HepG2 (cell line): ENCODE results near the gene PSMB11. TPM values are rescaled to one million over a fixed set of nuclear protein-coding genes. Genes with fewer than 3 reads are reported as not detected.

Source experiments
- ERF ChIP-seq: IDR thresholded peaks from 2 replicates; pipeline ENCODE4 v1.6.1; 2018; ENCODE audit warnings: missing biosample characterization, missing genetic modification reagents
- HNRNPK ChIP-seq: fragments of 200-400 bp; formaldehyde crosslinking; IDR thresholded peaks from 2 replicates; pipeline ENCODE4 v1.6.1; 2018; ENCODE audit warnings: low read length, low read depth, moderate library complexity, mild to moderate bottlenecking; ENCODE audit not compliant: poor library complexity, severe bottlenecking
- NR2F1 ChIP-seq, 2 experiments: fragments of 450-650 bp in 1 of 2; formaldehyde crosslinking in 1 of 2; IDR thresholded peaks; 2 replicates each; pipeline versions ENCODE4 v1.5.0 to v1.6.1; 2016 to 2020; ENCODE audit warnings: mild to moderate bottlenecking in 1 of 2, missing compliant biosample characterization in 1 of 2, missing genetic modification reagents in 1 of 2, moderate library complexity in 1 of 2
- POLR2AphosphoS2 ChIP-seq: IDR thresholded peaks from 2 replicates; pipeline ENCODE4 v1.6.1; 2011; ENCODE audit warnings: low read depth, low read length, improper control_type of control experiment
- RCOR2 ChIP-seq: IDR thresholded peaks from 2 replicates; pipeline ENCODE4 v1.6.1; 2016; ENCODE audit warnings: missing biosample characterization, missing genetic modification reagents
- TSC22D2 ChIP-seq: sonication (generic); formaldehyde crosslinking; IDR thresholded peaks from 2 replicates; pipeline ENCODE4 v1.5.1; 2020; ENCODE audit warnings: missing genetic modification reagents, mild to moderate bottlenecking, borderline replicate concordance
- ZBTB21 ChIP-seq: sonication (generic); formaldehyde crosslinking; IDR thresholded peaks from 2 replicates; pipeline ENCODE4 v1.4.0; 2020; ENCODE audit warnings: missing genetic modification reagents
- ZFP36 ChIP-seq: fragments of 150-350 bp; IDR thresholded peaks from 2 replicates; pipeline ENCODE4 v1.6.1; 2018; ENCODE audit warnings: borderline replicate concordance, low read length, low read depth; ENCODE audit not compliant: partially characterized antibody
- ZNF296 ChIP-seq: sonication (generic); formaldehyde crosslinking; conservative IDR thresholded peaks from 2 replicates; pipeline ENCODE4 v1.5.0; 2020; ENCODE audit warnings: mild to moderate bottlenecking, missing genetic modification reagents
- ZNF552 ChIP-seq: sonication (generic); formaldehyde crosslinking; IDR thresholded peaks from 2 replicates; pipeline ENCODE4 v1.9.0; 2022; ENCODE audit warnings: missing genetic modification reagents, mild to moderate bottlenecking, borderline replicate concordance
- ZNF598 ChIP-seq: sonication (generic); formaldehyde crosslinking; IDR thresholded peaks from 2 replicates; pipeline ENCODE4 v1.5.1; 2020; ENCODE audit warnings: mild to moderate bottlenecking, missing genetic modification reagents, borderline replicate concordance
- ZNF678 ChIP-seq: sonication (generic); formaldehyde crosslinking; IDR thresholded peaks from 2 replicates; pipeline ENCODE4 v1.4.0; 2020; ENCODE audit warnings: mild to moderate bottlenecking, missing genetic modification reagents
- ZNF773 ChIP-seq: sonication (generic); formaldehyde crosslinking; IDR thresholded peaks from 2 replicates; pipeline ENCODE4 v1.4.0; 2020; ENCODE audit warnings: missing genetic modification reagents, borderline replicate concordance
- polyA plus RNA-seq, 8 experiments: library from polyadenylated mRNA; depleted of rRNA in 3 of 8; stranded (reverse) in 7 of 8; unstranded in 1 of 8; fragments of >200 nt; fragmentation: Illumina TruSeq in 4 of 8; extraction: Trizol in 4 of 8; gene quantifications; 2 replicates each; pipeline versions ENCODE4 v1.2.1 to v1.2.3, GENCODE V29; 2011 to 2016; ENCODE audit warnings: low read depth in 4 of 8, missing spikeins in 1 of 8, mixed read lengths in 1 of 8; ENCODE audit not compliant: insufficient read depth in 1 of 8
- total RNA-seq, 5 experiments: library from RNA; depleted of rRNA; stranded (reverse); fragments of >200 nt; fragmentation: Illumina TruSeq; extraction: Trizol; gene quantifications; 2 replicates each; pipeline ENCODE4 v1.2.3, GENCODE V29; 2016; ENCODE audit warnings: low read depth in 1 of 5
- TF ChIP-seq, protein P1 (sequence below): IDR thresholded peaks from 2 replicates; pipeline ENCODE4 v1.6.1; 2016; ENCODE audit warnings: missing genetic modification reagents, missing compliant biosample characterization
- TF ChIP-seq, protein P2 (sequence below): sonication (generic); formaldehyde crosslinking; IDR thresholded peaks from 2 replicates; pipeline ENCODE4 v1.4.0; 2020; ENCODE audit warnings: mild to moderate bottlenecking, missing genetic modification reagents
- TF ChIP-seq, protein P3 (sequence below): sonication (generic); formaldehyde crosslinking; IDR thresholded peaks from 2 replicates; pipeline ENCODE4 v1.5.0; 2020; ENCODE audit warnings: mild to moderate bottlenecking, low read depth, missing genetic modification reagents, borderline replicate concordance
- TF ChIP-seq, protein P4 (sequence below): IDR thresholded peaks from 2 replicates; pipeline ENCODE4 v1.6.1; 2016; ENCODE audit warnings: low read depth, missing genetic modification reagents, missing compliant biosample characterization
- TF ChIP-seq, protein P5 (sequence below): sonication (generic); formaldehyde crosslinking; conservative IDR thresholded peaks from 2 replicates; pipeline ENCODE4 v1.4.0; 2020; ENCODE audit warnings: missing genetic modification reagents

Gene PSMB11
- total and polyA plus RNA-seq, 2 of the 13 experiments (the other 11 are each of a cell fraction or from before 2014, with no cell fraction given) = not detected

DNA sequence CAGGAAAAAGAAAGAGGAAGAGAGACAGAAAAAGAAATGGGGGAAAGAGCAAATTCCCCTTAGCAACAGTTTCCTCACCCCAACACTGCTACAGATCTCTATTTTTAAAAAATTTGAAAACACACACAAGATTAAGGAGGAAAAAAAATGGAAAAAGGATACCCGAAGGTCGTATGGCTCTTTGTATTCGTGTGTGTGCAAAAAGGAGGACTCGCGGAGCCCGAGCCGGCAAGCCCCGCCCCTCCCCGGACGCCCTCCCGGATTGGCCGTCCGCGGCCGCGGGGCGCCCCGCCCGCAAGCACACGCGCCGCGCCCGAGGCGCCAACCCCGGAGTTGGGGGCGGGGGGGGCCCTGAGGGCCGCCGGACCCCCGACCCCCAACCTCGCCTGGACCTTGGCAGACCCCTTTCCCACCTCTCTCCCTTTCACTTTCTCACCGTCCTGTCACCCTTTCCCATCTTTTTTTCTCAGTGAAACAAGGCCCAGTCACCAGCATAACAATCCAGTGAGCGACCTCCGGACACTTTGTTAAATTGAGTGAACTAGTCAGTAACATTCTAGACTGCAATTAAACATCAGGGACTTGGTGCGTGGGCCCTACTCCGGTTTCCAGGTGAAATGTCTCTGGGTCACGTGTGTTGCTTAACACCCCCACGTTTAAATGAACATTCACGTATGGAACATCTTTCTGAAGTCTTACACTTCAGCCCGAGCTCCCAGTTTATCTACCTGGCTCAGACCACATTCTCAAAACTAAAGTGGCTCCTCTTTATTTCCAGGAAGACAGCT is 31.9 kb upstream of the PSMB11 start, which contains the start of gene C14orf93 (continued):
- TF ChIP-seq HNRNPK (peak; percentile 74), ZNF552 (peak; percentile 70; the same call in 1 of the 2 replicates), ZNF296 (no peak), ZFP36 (no peak), POLR2AphosphoS2 (no peak), ZBTB21 (CRISPR knock-in tag) (no peak), TSC22D2 (CRISPR knock-in tag) (peak; percentile 41; the same call in 1 of the 2 replicates), ZNF678 (peak; percentile 51; the same call in 1 of the 2 replicates), RCOR2 (no peak; the same call in 1 of the 2 replicates), NR2F1 (CRISPR knock-in tag; IDR thresholded peaks at IDR 0.05) (no peak), ZNF598 (peak; percentile 39; the same call in 1 of the 2 replicates), ERF (CRISPR knock-in tag) (peak; percentile 83), ZNF773 (CRISPR knock-in tag) (no peak)
- TF ChIP-seq, protein P1, sequence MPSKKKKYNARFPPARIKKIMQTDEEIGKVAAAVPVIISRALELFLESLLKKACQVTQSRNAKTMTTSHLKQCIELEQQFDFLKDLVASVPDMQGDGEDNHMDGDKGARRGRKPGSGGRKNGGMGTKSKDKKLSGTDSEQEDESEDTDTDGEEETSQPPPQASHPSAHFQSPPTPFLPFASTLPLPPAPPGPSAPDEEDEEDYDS (CRISPR knock-in tag) = peak; percentile 22; the same call in 1 of the 2 replicates
- TF ChIP-seq, protein P2, sequence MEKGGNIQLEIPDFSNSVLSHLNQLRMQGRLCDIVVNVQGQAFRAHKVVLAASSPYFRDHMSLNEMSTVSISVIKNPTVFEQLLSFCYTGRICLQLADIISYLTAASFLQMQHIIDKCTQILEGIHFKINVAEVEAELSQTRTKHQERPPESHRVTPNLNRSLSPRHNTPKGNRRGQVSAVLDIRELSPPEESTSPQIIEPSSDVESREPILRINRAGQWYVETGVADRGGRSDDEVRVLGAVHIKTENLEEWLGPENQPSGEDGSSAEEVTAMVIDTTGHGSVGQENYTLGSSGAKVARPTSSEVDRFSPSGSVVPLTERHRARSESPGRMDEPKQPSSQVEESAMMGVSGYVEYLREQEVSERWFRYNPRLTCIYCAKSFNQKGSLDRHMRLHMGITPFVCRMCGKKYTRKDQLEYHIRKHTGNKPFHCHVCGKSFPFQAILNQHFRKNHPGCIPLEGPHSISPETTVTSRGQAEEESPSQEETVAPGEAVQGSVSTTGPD (CRISPR knock-in tag) = 0 out of 2 replicates have a peak, but pooled peaks have one; percentile 24
- TF ChIP-seq, protein P3, sequence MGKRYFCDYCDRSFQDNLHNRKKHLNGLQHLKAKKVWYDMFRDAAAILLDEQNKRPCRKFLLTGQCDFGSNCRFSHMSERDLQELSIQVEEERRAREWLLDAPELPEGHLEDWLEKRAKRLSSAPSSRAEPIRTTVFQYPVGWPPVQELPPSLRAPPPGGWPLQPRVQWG = no peak
- TF ChIP-seq, protein P4, sequence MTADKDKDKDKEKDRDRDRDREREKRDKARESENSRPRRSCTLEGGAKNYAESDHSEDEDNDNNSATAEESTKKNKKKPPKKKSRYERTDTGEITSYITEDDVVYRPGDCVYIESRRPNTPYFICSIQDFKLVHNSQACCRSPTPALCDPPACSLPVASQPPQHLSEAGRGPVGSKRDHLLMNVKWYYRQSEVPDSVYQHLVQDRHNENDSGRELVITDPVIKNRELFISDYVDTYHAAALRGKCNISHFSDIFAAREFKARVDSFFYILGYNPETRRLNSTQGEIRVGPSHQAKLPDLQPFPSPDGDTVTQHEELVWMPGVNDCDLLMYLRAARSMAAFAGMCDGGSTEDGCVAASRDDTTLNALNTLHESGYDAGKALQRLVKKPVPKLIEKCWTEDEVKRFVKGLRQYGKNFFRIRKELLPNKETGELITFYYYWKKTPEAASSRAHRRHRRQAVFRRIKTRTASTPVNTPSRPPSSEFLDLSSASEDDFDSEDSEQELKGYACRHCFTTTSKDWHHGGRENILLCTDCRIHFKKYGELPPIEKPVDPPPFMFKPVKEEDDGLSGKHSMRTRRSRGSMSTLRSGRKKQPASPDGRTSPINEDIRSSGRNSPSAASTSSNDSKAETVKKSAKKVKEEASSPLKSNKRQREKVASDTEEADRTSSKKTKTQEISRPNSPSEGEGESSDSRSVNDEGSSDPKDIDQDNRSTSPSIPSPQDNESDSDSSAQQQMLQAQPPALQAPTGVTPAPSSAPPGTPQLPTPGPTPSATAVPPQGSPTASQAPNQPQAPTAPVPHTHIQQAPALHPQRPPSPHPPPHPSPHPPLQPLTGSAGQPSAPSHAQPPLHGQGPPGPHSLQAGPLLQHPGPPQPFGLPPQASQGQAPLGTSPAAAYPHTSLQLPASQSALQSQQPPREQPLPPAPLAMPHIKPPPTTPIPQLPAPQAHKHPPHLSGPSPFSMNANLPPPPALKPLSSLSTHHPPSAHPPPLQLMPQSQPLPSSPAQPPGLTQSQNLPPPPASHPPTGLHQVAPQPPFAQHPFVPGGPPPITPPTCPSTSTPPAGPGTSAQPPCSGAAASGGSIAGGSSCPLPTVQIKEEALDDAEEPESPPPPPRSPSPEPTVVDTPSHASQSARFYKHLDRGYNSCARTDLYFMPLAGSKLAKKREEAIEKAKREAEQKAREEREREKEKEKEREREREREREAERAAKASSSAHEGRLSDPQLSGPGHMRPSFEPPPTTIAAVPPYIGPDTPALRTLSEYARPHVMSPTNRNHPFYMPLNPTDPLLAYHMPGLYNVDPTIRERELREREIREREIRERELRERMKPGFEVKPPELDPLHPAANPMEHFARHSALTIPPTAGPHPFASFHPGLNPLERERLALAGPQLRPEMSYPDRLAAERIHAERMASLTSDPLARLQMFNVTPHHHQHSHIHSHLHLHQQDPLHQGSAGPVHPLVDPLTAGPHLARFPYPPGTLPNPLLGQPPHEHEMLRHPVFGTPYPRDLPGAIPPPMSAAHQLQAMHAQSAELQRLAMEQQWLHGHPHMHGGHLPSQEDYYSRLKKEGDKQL (CRISPR knock-in tag) = no peak
- TF ChIP-seq, protein P5, sequence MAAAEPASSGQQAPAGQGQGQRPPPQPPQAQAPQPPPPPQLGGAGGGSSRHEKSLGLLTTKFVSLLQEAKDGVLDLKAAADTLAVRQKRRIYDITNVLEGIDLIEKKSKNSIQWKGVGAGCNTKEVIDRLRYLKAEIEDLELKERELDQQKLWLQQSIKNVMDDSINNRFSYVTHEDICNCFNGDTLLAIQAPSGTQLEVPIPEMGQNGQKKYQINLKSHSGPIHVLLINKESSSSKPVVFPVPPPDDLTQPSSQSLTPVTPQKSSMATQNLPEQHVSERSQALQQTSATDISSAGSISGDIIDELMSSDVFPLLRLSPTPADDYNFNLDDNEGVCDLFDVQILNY (CRISPR knock-in tag) = no peak
